ENCODE data around the gene ANO1. TPM values are rescaled to one million over a fixed set of nuclear protein-coding genes. Genes with fewer than 3 reads are reported as not detected.

ANO1 gene
- total RNA-seq, 6 experiments from 2014 or later = 32.1 to 292 (median 78.0) TPM

- DNase-seq (no peak), ATAC-seq (peak in 2 of 4 donors; percentile 7 to 10)
- intact Hi-C loops (cut with DNase I) = loop anchor here in 1 of 2 donors (10.0 kb wide), 1 partner anchor 111 kb away; no protein-coding TSS in a partner anchor
- no peaks in the 10 kb centered on the region for H3K36me3 ChIP-seq
- peaks cover 0 to 6% (median 0%) of the 10 kb centered on the region in 4 donors for H3K4me1 ChIP-seq
- no peak overlapping the region for H3K27ac ChIP-seq
- TF ChIP-seq POLR2A (IDR thresholded peaks at IDR 0.05) = no peak
- TF ChIP-seq CTCF (IDR thresholded peaks at IDR 0.05) = no peak
- no peak overlapping the region for H3K4me3 ChIP-seq
- WGBS (ENCODE audit: insufficient coverage, low coverage, low lambda C conversion rate, missing lambda C conversion rate) = 80% methylated on average over 18 of the region's 25 CpGs
- no peaks in the 10 kb centered on the region for H3K9me3 ChIP-seq
- no peaks in the 10 kb centered on the region for H3K27me3 ChIP-seq
These were observed 12.6 kb upstream of the ANO1 start for GRCh38 chr11:70065318-70066135.

GRCh38 chr11:70066136-70066520 is 12.0 kb upstream of the ANO1 start:
- no peak for DNase-seq
- no CpG with 5 or more reads among the region's 2 CpGs for WGBS (ENCODE audit: insufficient coverage, low coverage, low lambda C conversion rate, missing lambda C conversion rate)

GRCh38 chr11:70066628-70067027 is 11.5 kb upstream of the ANO1 start:
- intact Hi-C loops (cut with DNase I) = loop anchor here in 1 of 2 donors (10.0 kb wide), 1 partner anchor 112 kb away; no protein-coding TSS in a partner anchor
- peaks cover 0 to 6% (median 0%) of the 10 kb centered on the region in 4 donors for H3K4me1 ChIP-seq
- no peaks in the 10 kb centered on the region for H3K9me3 ChIP-seq
- no CpG with 5 or more reads among the region's 13 CpGs for whole genome bisulfite sequencing (ENCODE audit: insufficient coverage, low coverage, low lambda C conversion rate, missing lambda C conversion rate)
- no peaks in the 10 kb centered on the region for H3K27me3 ChIP-seq
- no peak overlapping the region for H3K27ac ChIP-seq
- no peaks in the 10 kb centered on the region for H3K36me3 ChIP-seq
- TF ChIP-seq POLR2A (IDR thresholded peaks at IDR 0.05) (no peak), CTCF (IDR thresholded peaks at IDR 0.05) (no peak)
- no peak overlapping the region for H3K4me3 ChIP-seq
- ATAC-seq (peak in 1 of 4 donors; percentile 7), DNase-seq (peak in 1 of 3 donors; percentile 33)

More at GRCh38 chr11:70066136-70066520, 12.0 kb upstream of the ANO1 start:
- no peak for TF ChIP-seq POLR2A (IDR thresholded peaks at IDR 0.05)
- no peak for TF ChIP-seq CTCF (IDR thresholded peaks at IDR 0.05)
- Histone ChIP-seq H3K4me3 (no peak overlapping the region), H3K27me3 (no peaks in the 10 kb centered on the region), H3K9me3 (no peaks in the 10 kb centered on the region), H3K27ac (no peak overlapping the region), H3K4me1 (peaks cover 0 to 6% (median 0%) of the 10 kb centered on the region in 4 donors), H3K36me3 (no peaks in the 10 kb centered on the region)
- no peak for ATAC-seq
- intact Hi-C loops (cut with DNase I) = loop anchor here in 1 of 2 donors (10.0 kb wide), 1 partner anchor 111 kb away; no protein-coding TSS in a partner anchor

GRCh38 chr11:70067036-70067435 is 11.1 kb upstream of the ANO1 start:
- Histone ChIP-seq H3K4me3 (no peak overlapping the region), H3K36me3 (no peaks in the 10 kb centered on the region), H3K4me1 (peaks cover 0 to 6% (median 0%) of the 10 kb centered on the region in 4 donors), H3K27me3 (no peaks in the 10 kb centered on the region), H3K27ac (no peak overlapping the region), H3K9me3 (no peaks in the 10 kb centered on the region)
- intact Hi-C loops (cut with DNase I) = loop anchor here in 1 of 2 donors (10.0 kb wide), 1 partner anchor 112 kb away; no protein-coding TSS in a partner anchor
- DNase-seq (peak in 1 of 3 donors; percentile 11), ATAC-seq (no peak)
- 73% methylated on average over 3 of the region's 8 CpGs for WGBS (ENCODE audit: insufficient coverage, low coverage, low lambda C conversion rate, missing lambda C conversion rate)
- no peak for TF ChIP-seq CTCF (IDR thresholded peaks at IDR 0.05)
- TF ChIP-seq POLR2A (IDR thresholded peaks at IDR 0.05) = no peak
